CD4-positive, alpha-beta T cell (primary cell): ENCODE results near the gene REC114. TPM values are rescaled to one million over a fixed set of nuclear protein-coding genes. Genes with fewer than 3 reads are reported as not detected.

Experiments
- ATAC-seq: fragments of 200-7000 bp; cut with Tn5 transposase; one replicate; pipeline ENCODE4 v1.10.0; 2022; ENCODE audit warnings: mild to moderate bottlenecking; ENCODE audit not compliant: poor library complexity
- CTCF ChIA-PET: fragments of 350-600 bp; sonication (Branson Sonifier 250); formaldehyde crosslinking; loops from one replicate; lab custom pipeline; 2021; ENCODE audit warnings: antibody characterized with exemption, inconsistent platforms; lab: Charles Lee
- POLR2A ChIA-PET: fragments of 350-600 bp; sonication (Branson Sonifier 250); formaldehyde crosslinking; loops from one replicate; lab custom pipeline; 2021; ENCODE audit warnings: antibody characterized with exemption, inconsistent platforms; lab: Charles Lee
- DNase-seq, 14 experiments: peaks; one replicate each; pipeline ENCODE4 v3.0.0-alpha.2; 2013 to 2020; ENCODE audit warnings: mixed read lengths in 2 of 14
- H3K27ac ChIP-seq, 2 donors: one replicate each; pipeline versions ENCODE4 v1.5.1 to v1.7.0; 2013; ENCODE audit warnings: low read length in 2 of 2, low read depth in 1 of 2, mild to moderate bottlenecking in 1 of 2
- H3K27me3 ChIP-seq, 2 experiments: 1 replicate in 1 of 2; 2 replicates in 1 of 2; pipeline versions ENCODE4 v1.6.1 to v1.7.0; 2013; ENCODE audit warnings: low read length in 2 of 2, control low read depth in 1 of 2, mild to moderate bottlenecking in 1 of 2, moderate library complexity in 1 of 2; ENCODE audit not compliant: insufficient read depth in 2 of 2, control insufficient read depth in 1 of 2
- H3K36me3 ChIP-seq: one replicate; pipeline ENCODE4 v1.6.1; 2013; ENCODE audit warnings: low read length, control low read depth; ENCODE audit not compliant: insufficient read depth
- H3K4me1 ChIP-seq: one replicate; pipeline ENCODE4 v1.6.1; 2013; ENCODE audit warnings: low read length, control low read depth; ENCODE audit not compliant: insufficient read depth
- H3K4me3 ChIP-seq: one replicate; pipeline ENCODE4 v1.5.1; 2013; ENCODE audit warnings: mild to moderate bottlenecking, low read length, moderate library complexity
- H3K9me3 ChIP-seq, 2 experiments: 1 replicate in 1 of 2; 2 replicates in 1 of 2; pipeline versions ENCODE4 v1.6.1 to v1.7.0; 2013; ENCODE audit warnings: low read length in 2 of 2, mild to moderate bottlenecking in 2 of 2, control low read depth in 1 of 2, moderate library complexity in 1 of 2; ENCODE audit not compliant: control insufficient read depth in 1 of 2, insufficient read depth in 1 of 2
- H3K27ac Mint-ChIP-seq: one replicate; pipeline ENCODE4 v1.8.0; 2020; ENCODE audit warnings: mixed read lengths
- H3K27me3 Mint-ChIP-seq: one replicate; pipeline ENCODE4 v1.8.0; 2021; ENCODE audit warnings: mixed read lengths
- H3K36me3 Mint-ChIP-seq: one replicate; pipeline ENCODE4 v1.8.0; 2021; ENCODE audit warnings: low read depth, mixed read lengths
- H3K4me1 Mint-ChIP-seq: one replicate; pipeline ENCODE4 v1.8.0; 2021; ENCODE audit warnings: low read depth, mixed read lengths
- H3K4me3 Mint-ChIP-seq: one replicate; pipeline ENCODE4 v1.8.0; 2020; ENCODE audit warnings: mild to moderate bottlenecking, mixed read lengths
- H3K9me3 Mint-ChIP-seq: one replicate; pipeline ENCODE4 v1.8.0; 2020; ENCODE audit warnings: mixed read lengths
- intact Hi-C, 2 experiments: fragments of 100-400 bp; cut with DNase I in 1 of 2; cut with micrococcal nuclease in 1 of 2; formaldehyde crosslinking; loops; one replicate each; pipeline versions ENCODE4 v1.15.1 to v1.9.0; 2023 to 2025; cut with DNase I, micrococcal nuclease
- total RNA-seq, 174 experiments: library from RNA in 2 of 174; stranded (reverse) in 2 of 174; gene quantifications; one replicate each; pipeline ENCODE4 v1.2.3 and lab custom pipeline; 2021 to 2026
- TF ChIP-seq, protein P1 (sequence below): fragments of 200-600 bp; IDR thresholded peaks from one replicate; pipeline ENCODE4 v1.8.0; 2022; ENCODE audit warnings: antibody characterized with exemption, mild to moderate bottlenecking

The REC114 gene
- total RNA-seq, 2 experiments from 2014 or later = not detected

DNA sequence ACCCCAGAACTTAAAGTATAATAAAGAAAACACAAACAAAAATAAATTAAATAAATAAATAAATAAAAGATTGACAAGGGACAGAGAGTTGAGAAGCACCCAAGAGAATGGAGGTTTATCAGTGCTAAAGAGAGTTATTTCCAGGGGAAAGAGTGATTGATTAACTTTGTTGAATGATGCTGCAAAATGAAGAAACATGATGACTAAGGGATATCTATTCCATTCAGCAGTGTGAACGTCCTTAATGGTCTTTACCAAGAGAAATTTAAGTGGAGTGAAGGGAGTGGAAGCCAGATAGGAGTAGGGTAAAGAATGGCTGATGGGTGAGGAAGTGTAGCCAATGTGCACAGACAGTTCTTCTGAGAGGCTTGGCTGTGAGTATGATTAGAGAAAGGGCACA, 11.1 kb downstream of the REC114 start:
- Mint-ChIP-seq H3K4me1 (no peaks in the 10 kb centered on the region), H3K9me3 (peaks cover 12% of the 10 kb centered on the region), H3K4me3 (no peak overlapping the region), H3K36me3 (peaks cover 8% of the 10 kb centered on the region), H3K27me3 (peaks cover 22% of the 10 kb centered on the region), H3K27ac (no peak overlapping the region)
- DNase-seq = no peak
- POLR2A ChIA-PET = no interaction called here
- no peak for ATAC-seq
- no peaks in the 10 kb centered on the region for H3K9me3 ChIP-seq
- no peaks in the 10 kb centered on the region for H3K27me3 ChIP-seq
- TF ChIP-seq, protein P1, sequence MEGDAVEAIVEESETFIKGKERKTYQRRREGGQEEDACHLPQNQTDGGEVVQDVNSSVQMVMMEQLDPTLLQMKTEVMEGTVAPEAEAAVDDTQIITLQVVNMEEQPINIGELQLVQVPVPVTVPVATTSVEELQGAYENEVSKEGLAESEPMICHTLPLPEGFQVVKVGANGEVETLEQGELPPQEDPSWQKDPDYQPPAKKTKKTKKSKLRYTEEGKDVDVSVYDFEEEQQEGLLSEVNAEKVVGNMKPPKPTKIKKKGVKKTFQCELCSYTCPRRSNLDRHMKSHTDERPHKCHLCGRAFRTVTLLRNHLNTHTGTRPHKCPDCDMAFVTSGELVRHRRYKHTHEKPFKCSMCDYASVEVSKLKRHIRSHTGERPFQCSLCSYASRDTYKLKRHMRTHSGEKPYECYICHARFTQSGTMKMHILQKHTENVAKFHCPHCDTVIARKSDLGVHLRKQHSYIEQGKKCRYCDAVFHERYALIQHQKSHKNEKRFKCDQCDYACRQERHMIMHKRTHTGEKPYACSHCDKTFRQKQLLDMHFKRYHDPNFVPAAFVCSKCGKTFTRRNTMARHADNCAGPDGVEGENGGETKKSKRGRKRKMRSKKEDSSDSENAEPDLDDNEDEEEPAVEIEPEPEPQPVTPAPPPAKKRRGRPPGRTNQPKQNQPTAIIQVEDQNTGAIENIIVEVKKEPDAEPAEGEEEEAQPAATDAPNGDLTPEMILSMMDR = no peak
- H3K36me3 ChIP-seq = no peaks in the 10 kb centered on the region
- CTCF ChIA-PET = no interaction called here
- no peak overlapping the region for H3K4me3 ChIP-seq
- H3K4me1 ChIP-seq = no peaks in the 10 kb centered on the region
- intact Hi-C loops = no loop called here
- no peak overlapping the region for H3K27ac ChIP-seq

DNA sequence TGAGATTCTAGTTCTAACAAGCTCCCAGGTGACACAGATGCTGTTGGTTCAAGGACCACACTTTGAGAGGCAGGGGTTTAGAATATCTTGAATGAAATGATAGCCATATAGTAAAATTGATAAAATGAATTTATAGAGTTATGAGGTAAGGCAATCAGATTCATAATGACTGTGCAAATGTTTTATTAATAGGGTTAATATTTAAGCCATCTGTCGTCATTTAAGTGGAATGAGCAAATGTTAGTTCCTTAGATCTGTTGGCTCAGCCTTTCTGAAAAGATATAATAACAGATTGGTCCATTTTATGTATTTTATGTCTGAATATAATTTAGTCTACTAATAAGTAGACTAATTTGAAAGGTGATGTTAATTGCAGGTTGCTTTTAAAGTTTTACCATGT, 12.9 kb downstream of the REC114 start:
- H3K4me1 Mint-ChIP-seq = no peaks in the 10 kb centered on the region
- no peak for ATAC-seq
- Histone ChIP-seq H3K27ac (no peak overlapping the region), H3K9me3 (no peaks in the 10 kb centered on the region), H3K27me3 (no peaks in the 10 kb centered on the region), H3K4me3 (no peak overlapping the region), H3K36me3 (no peaks in the 10 kb centered on the region), H3K4me1 (no peaks in the 10 kb centered on the region)
- POLR2A ChIA-PET = no interaction called here
- CTCF ChIA-PET = no interaction called here
- H3K27ac Mint-ChIP-seq = no peak overlapping the region
- no peak for DNase-seq
- peaks cover 7% of the 10 kb centered on the region for H3K9me3 Mint-ChIP-seq
- H3K27me3 Mint-ChIP-seq = peaks cover 25% of the 10 kb centered on the region
- intact Hi-C loops = no loop called here
- H3K4me3 Mint-ChIP-seq = no peak overlapping the region
- H3K36me3 Mint-ChIP-seq = no peaks in the 10 kb centered on the region
- TF ChIP-seq, protein P1 = no peak

DNA sequence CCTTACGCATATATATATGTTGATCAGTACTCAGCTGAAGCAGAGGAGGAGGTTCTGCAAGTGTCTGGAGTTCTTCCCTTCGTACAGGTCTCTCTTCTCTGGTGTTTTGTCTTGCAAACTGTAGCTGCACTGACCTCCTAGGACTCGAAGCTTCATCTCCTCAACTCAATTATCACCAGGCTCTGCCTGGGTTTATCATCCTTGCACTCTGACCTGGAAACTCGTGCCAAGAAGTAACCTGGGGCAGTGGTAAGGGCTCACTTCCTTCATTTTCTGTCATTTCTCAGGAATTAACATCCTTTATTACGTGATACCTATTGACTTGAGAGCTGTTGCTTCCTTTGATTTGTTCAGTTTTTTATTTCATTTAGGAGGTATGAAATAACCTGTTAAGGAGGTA, 14.4 kb downstream of the REC114 start:
- no peaks in the 10 kb centered on the region for H3K4me1 Mint-ChIP-seq

More for the DNA sequence above, 14.4 kb downstream of the REC114 start:
- H3K27me3 ChIP-seq = no peaks in the 10 kb centered on the region
- H3K27ac ChIP-seq = no peak overlapping the region
- H3K4me3 Mint-ChIP-seq = no peak overlapping the region
- no peaks in the 10 kb centered on the region for H3K36me3 Mint-ChIP-seq
- H3K36me3 ChIP-seq = no peaks in the 10 kb centered on the region
- no peaks in the 10 kb centered on the region for H3K9me3 ChIP-seq
- ChIA-PET POLR2A (no interaction called here), CTCF (interaction anchor here (1.2 kb wide), 1 partner anchor 8 kb away, joined by 3 read pairs; no protein-coding TSS in a partner anchor)
- ATAC-seq = no peak
- TF ChIP-seq, protein P1 = no peak
- intact Hi-C loops = no loop called here
- no peak for DNase-seq
- peaks cover 23% of the 10 kb centered on the region for H3K27me3 Mint-ChIP-seq
- no peak overlapping the region for H3K4me3 ChIP-seq
- no peak overlapping the region for H3K27ac Mint-ChIP-seq
- H3K4me1 ChIP-seq = no peaks in the 10 kb centered on the region
- H3K9me3 Mint-ChIP-seq = no peaks in the 10 kb centered on the region
